ENCODE results near the gene COL21A1.

Gene COL21A1

GRCh38 chr6:56148488-56149186, 98.7 kb downstream of the COL21A1 start:
- TF ChIP-seq CTCF (IDR thresholded peaks at IDR 0.05) = no peak

GRCh38 chr6:56147766-56148165, 99.6 kb downstream of the COL21A1 start:
- Histone ChIP-seq H3K4me2 (ENCODE audit: low read length) (no peak overlapping the region), H3K36me3 (ENCODE audit: control insufficient read depth, insufficient read depth, low read length) (no peaks in the 10 kb centered on the region), H3K79me2 (no peaks in the 10 kb centered on the region), H3K9ac (no peak overlapping the region), H2AFZ (no peak overlapping the region), H3K4me3 (ENCODE audit: low read depth, low read length) (no peak overlapping the region), H3K27me3 (ENCODE audit: control insufficient read depth, insufficient read depth, low read length) (no peaks in the 10 kb centered on the region), H3K27ac (no peak overlapping the region), H3K4me1 (no peaks in the 10 kb centered on the region), H3K9me3 (ENCODE audit: control insufficient read depth, low read length) (peaks cover 3% of the 10 kb centered on the region)
- TF ChIP-seq CTCF (IDR thresholded peaks at IDR 0.05) = no peak

More at GRCh38 chr6:56148488-56149186, 98.7 kb downstream of the COL21A1 start:
- Histone ChIP-seq H3K36me3 (ENCODE audit: control insufficient read depth, insufficient read depth, low read length) (no peaks in the 10 kb centered on the region), H3K9ac (no peak overlapping the region), H3K4me1 (no peaks in the 10 kb centered on the region), H3K27ac (no peak overlapping the region), H3K4me3 (ENCODE audit: low read depth, low read length) (no peak overlapping the region), H3K27me3 (ENCODE audit: control insufficient read depth, insufficient read depth, low read length) (no peaks in the 10 kb centered on the region), H2AFZ (no peak overlapping the region), H3K79me2 (no peaks in the 10 kb centered on the region), H3K4me2 (ENCODE audit: low read length) (no peak overlapping the region), H3K9me3 (ENCODE audit: control insufficient read depth, low read length) (peaks cover 3% of the 10 kb centered on the region)

GRCh38 chr6:56146086-56146485, 101.3 kb downstream of the COL21A1 start:
- H3K36me3 ChIP-seq (ENCODE audit: control insufficient read depth, insufficient read depth, low read length) = no peaks in the 10 kb centered on the region
- H3K27ac ChIP-seq = no peak overlapping the region
- H3K4me1 ChIP-seq = no peaks in the 10 kb centered on the region
- no peak overlapping the region for H3K9ac ChIP-seq
- no peak overlapping the region for H3K4me2 ChIP-seq (ENCODE audit: low read length)
- H3K4me3 ChIP-seq (ENCODE audit: low read depth, low read length) = no peak overlapping the region
- peaks cover 3% of the 10 kb centered on the region for H3K9me3 ChIP-seq (ENCODE audit: control insufficient read depth, low read length)
- no peak overlapping the region for H2AFZ ChIP-seq
- TF ChIP-seq CTCF (IDR thresholded peaks at IDR 0.05) = no peak
- H3K79me2 ChIP-seq = no peaks in the 10 kb centered on the region
- H3K27me3 ChIP-seq (ENCODE audit: control insufficient read depth, insufficient read depth, low read length) = no peaks in the 10 kb centered on the region

GRCh38 chr6:56145616-56146015, 101.8 kb downstream of the COL21A1 start:
- Histone ChIP-seq H3K4me2 (ENCODE audit: low read length) (no peak overlapping the region), H3K4me1 (no peaks in the 10 kb centered on the region), H3K9ac (no peak overlapping the region), H3K4me3 (ENCODE audit: low read depth, low read length) (no peak overlapping the region), H3K27me3 (ENCODE audit: control insufficient read depth, insufficient read depth, low read length) (no peaks in the 10 kb centered on the region), H2AFZ (no peak overlapping the region), H3K79me2 (no peaks in the 10 kb centered on the region), H3K36me3 (ENCODE audit: control insufficient read depth, insufficient read depth, low read length) (no peaks in the 10 kb centered on the region), H3K9me3 (ENCODE audit: control insufficient read depth, low read length) (peaks cover 3% of the 10 kb centered on the region), H3K27ac (no peak overlapping the region)
- TF ChIP-seq CTCF (IDR thresholded peaks at IDR 0.05) = no peak

All from parathyroid adenoma (tissue), 2 donors.